Measurements from ENCODE around the gene FAM78A.
"Not testable (repeated sequence)": the region's sequence is repeated elsewhere in the genome, so short reads cannot be mapped to it uniquely, and the experiment has no call there.

The FAM78A gene

GRCh38 chr9:131273146-131273855, 3.0 kb downstream of the FAM78A start:
- H3K4me3 ChIP-seq (replicated peaks; ENCODE audit: low read depth, low read length): no peak overlapping the region

GRCh38 chr9:131272212-131272611, 4.1 kb downstream of the FAM78A start:
- H3K4me3 ChIP-seq (replicated peaks; ENCODE audit: low read depth, low read length): no peak overlapping the region
- no peak for TF ChIP-seq CTCF (IDR thresholded peaks at IDR 0.05; ENCODE audit: low read length, missing control alignments)
- DNase-seq (ENCODE audit: low read depth): no peak

More at GRCh38 chr9:131273146-131273855, 3.0 kb downstream of the FAM78A start:
- DNase-seq (ENCODE audit: low read depth): no peak
- no peak for TF ChIP-seq CTCF (IDR thresholded peaks at IDR 0.05; ENCODE audit: low read length, missing control alignments)

- DNase-seq (ENCODE audit: low read depth): no peak
- H3K4me3 ChIP-seq (replicated peaks; ENCODE audit: low read depth, low read length): no peak overlapping the region
- TF ChIP-seq CTCF (IDR thresholded peaks at IDR 0.05; ENCODE audit: low read length, missing control alignments): no peak
These were observed 4.8 kb downstream of the FAM78A start for GRCh38 chr9:131271506-131271931.

GRCh38 chr9:131271016-131271273, 5.4 kb downstream of the FAM78A start:
- not testable (repeated sequence) for DNase-seq (ENCODE audit: low read depth); H3K4me3 ChIP-seq (replicated peaks; ENCODE audit: low read depth, low read length)

GRCh38 chr9:131270171-131271015, 5.9 kb downstream of the FAM78A start:
- TF ChIP-seq CTCF (IDR thresholded peaks at IDR 0.05; ENCODE audit: low read length, missing control alignments): no peak
- no peak overlapping the region for H3K4me3 ChIP-seq (replicated peaks; ENCODE audit: low read depth, low read length)
- peak; percentile 44 for DNase-seq (ENCODE audit: low read depth)

GRCh38 chr9:131266266-131267229, 9.8 kb downstream of the FAM78A start:
- no peak for DNase-seq (ENCODE audit: low read depth)
- no peak for TF ChIP-seq CTCF (IDR thresholded peaks at IDR 0.05; ENCODE audit: low read length, missing control alignments)
- no peak overlapping the region for H3K4me3 ChIP-seq (replicated peaks; ENCODE audit: low read depth, low read length)

- no peak for TF ChIP-seq CTCF (IDR thresholded peaks at IDR 0.05; ENCODE audit: low read length, missing control alignments)
- DNase-seq (ENCODE audit: low read depth): no peak
- no peak overlapping the region for H3K4me3 ChIP-seq (replicated peaks; ENCODE audit: low read depth, low read length)
These were observed 12.1 kb downstream of the FAM78A start for GRCh38 chr9:131264231-131264630.

Measured in fibroblast of pulmonary artery (primary cell).